ENCODE data around the gene KLHL41. TPM values are rescaled to one million over a fixed set of nuclear protein-coding genes. Genes with fewer than 3 reads are reported as not detected.
A peak's percentile ranks its signal among the peaks of the same experiment; 100 is the strongest.

The KLHL41 gene
- polyA plus RNA-seq, 1 donor (not counting 4 experiments of a cell fraction or from before 2014, with no cell fraction given), result 0.24 TPM

DNA sequence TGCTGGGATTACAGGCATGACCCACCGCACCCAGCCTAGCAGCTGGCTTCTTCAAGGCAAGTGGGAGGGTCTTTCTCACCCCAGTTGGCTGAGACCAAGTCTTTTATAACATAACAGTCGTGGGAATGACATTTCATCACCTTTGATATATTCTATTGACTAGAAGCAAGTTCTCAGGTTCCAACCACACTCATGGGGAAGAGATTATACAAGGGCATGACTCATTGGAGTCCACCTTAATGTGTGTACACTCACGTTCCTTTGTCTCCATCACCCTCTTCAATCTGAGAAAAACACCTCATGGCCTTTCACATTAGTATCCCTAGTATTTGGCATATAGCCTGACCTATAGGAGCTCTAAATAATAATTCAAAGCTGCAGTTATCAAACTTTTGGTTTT, 33.0 kb upstream of the KLHL41 start:
- FAIRE-seq (no peak), DNase-seq (ENCODE audit: low read depth, low spot score) (no peak)
- Histone ChIP-seq H3K27me3 (ENCODE audit: control insufficient read depth, extremely low read depth, insufficient read depth, low read length) (no peaks in the 10 kb centered on the region), H3K27ac (ENCODE audit: control insufficient read depth, insufficient read depth, low read length) (no peak overlapping the region), H3K4me3 (ENCODE audit: control insufficient read depth in 2 of 3, extremely low read depth in 1 of 3, insufficient read depth in 2 of 3, low read depth in 1 of 3, low read length in 3 of 3) (no peak overlapping the region), H3K9ac (ENCODE audit: control insufficient read depth, extremely low read depth, insufficient read depth, low read length) (no peak overlapping the region), H3K79me2 (ENCODE audit: control insufficient read depth, insufficient read depth, low read length) (no peaks in the 10 kb centered on the region), H3K36me3 (ENCODE audit: control insufficient read depth in 2 of 2, extremely low read depth in 1 of 2, insufficient read depth in 2 of 2, low read length in 2 of 2) (no peaks in the 10 kb centered on the region), H3K4me1 (ENCODE audit: control insufficient read depth, extremely low read depth, insufficient read depth, low read length) (peaks cover 6% of the 10 kb centered on the region), H2AFZ (ENCODE audit: control insufficient read depth, low read length) (no peak overlapping the region), H3K9me3 (ENCODE audit: control insufficient read depth, low read depth, low read length) (no peaks in the 10 kb centered on the region), H4K20me1 (ENCODE audit: control insufficient read depth, extremely low read depth, insufficient read depth, low read length) (no peaks in the 10 kb centered on the region), H3K9me1 (ENCODE audit: control insufficient read depth, extremely low read depth, insufficient read depth, low read length) (no peaks in the 10 kb centered on the region), H3K4me2 (ENCODE audit: control insufficient read depth, extremely low read depth, insufficient read depth, low read depth, low read length) (no peak overlapping the region)
- dilution Hi-C loops (cut with MboI; ENCODE audit: extremely low pct_ligation_motif_present, low sequenced_read_pairs), result no loop called here
- TF ChIP-seq, protein P1, sequence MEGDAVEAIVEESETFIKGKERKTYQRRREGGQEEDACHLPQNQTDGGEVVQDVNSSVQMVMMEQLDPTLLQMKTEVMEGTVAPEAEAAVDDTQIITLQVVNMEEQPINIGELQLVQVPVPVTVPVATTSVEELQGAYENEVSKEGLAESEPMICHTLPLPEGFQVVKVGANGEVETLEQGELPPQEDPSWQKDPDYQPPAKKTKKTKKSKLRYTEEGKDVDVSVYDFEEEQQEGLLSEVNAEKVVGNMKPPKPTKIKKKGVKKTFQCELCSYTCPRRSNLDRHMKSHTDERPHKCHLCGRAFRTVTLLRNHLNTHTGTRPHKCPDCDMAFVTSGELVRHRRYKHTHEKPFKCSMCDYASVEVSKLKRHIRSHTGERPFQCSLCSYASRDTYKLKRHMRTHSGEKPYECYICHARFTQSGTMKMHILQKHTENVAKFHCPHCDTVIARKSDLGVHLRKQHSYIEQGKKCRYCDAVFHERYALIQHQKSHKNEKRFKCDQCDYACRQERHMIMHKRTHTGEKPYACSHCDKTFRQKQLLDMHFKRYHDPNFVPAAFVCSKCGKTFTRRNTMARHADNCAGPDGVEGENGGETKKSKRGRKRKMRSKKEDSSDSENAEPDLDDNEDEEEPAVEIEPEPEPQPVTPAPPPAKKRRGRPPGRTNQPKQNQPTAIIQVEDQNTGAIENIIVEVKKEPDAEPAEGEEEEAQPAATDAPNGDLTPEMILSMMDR (optimal IDR thresholded peaks at IDR 0.05 in 1 of 3, IDR thresholded peaks at IDR 0.05 in 1 of 3, conservative IDR thresholded peaks at IDR 0.05 in 1 of 3; ENCODE audit: extremely low read depth in 1 of 3, insufficient read depth in 2 of 3, low read length in 3 of 3), result no peak
- TF ChIP-seq EZH2 (IDR thresholded peaks at IDR 0.05; ENCODE audit: low read length), result no peak

DNA sequence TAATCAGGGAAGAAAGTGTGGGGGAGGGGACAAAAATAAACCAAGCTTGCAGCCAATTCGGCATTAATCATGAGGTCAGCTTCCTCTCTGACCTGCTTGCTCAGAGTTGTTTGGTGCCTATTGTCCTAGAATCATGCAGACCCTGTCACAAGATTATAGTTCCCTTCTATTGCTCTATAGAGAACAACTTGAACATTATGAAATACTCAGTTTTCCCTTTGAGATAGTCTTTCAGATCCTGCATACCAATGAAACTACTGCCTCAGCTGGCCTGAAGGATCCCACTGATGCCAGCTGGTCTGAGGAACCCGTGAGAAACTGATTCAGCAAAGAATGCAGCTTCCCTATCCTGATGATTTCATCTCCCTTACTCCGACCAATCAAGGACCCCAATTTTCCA, 31.2 kb upstream of the KLHL41 start:
- dilution Hi-C loops (cut with MboI; ENCODE audit: extremely low pct_ligation_motif_present, low sequenced_read_pairs), result no loop called here
- TF ChIP-seq, protein P1 (optimal IDR thresholded peaks at IDR 0.05 in 1 of 3, IDR thresholded peaks at IDR 0.05 in 1 of 3, conservative IDR thresholded peaks at IDR 0.05 in 1 of 3; ENCODE audit: extremely low read depth in 1 of 3, insufficient read depth in 2 of 3, low read length in 3 of 3), result no peak
- TF ChIP-seq EZH2 (IDR thresholded peaks at IDR 0.05; ENCODE audit: low read length), result no peak
- DNase-seq (ENCODE audit: low read depth, low spot score) (no peak), FAIRE-seq (no peak)
- no peaks in the 10 kb centered on the region for H3K79me2 ChIP-seq (ENCODE audit: control insufficient read depth, insufficient read depth, low read length)
- no peak overlapping the region for H3K4me2 ChIP-seq (ENCODE audit: control insufficient read depth, extremely low read depth, insufficient read depth, low read depth, low read length)
- H3K4me3 ChIP-seq (ENCODE audit: control insufficient read depth in 2 of 3, extremely low read depth in 1 of 3, insufficient read depth in 2 of 3, low read depth in 1 of 3, low read length in 3 of 3), result no peak overlapping the region
- peaks cover 6% of the 10 kb centered on the region for H3K4me1 ChIP-seq (ENCODE audit: control insufficient read depth, extremely low read depth, insufficient read depth, low read length)
- no peaks in the 10 kb centered on the region for H4K20me1 ChIP-seq (ENCODE audit: control insufficient read depth, extremely low read depth, insufficient read depth, low read length)
- H3K27ac ChIP-seq (ENCODE audit: control insufficient read depth, insufficient read depth, low read length), result no peak overlapping the region
- no peaks in the 10 kb centered on the region for H3K9me1 ChIP-seq (ENCODE audit: control insufficient read depth, extremely low read depth, insufficient read depth, low read length)
- H3K9ac ChIP-seq (ENCODE audit: control insufficient read depth, extremely low read depth, insufficient read depth, low read length), result no peak overlapping the region
- no peaks in the 10 kb centered on the region for H3K9me3 ChIP-seq (ENCODE audit: control insufficient read depth, low read depth, low read length)
- H2AFZ ChIP-seq (ENCODE audit: control insufficient read depth, low read length), result peak overlapping the region; percentile 99
- H3K27me3 ChIP-seq (ENCODE audit: control insufficient read depth, extremely low read depth, insufficient read depth, low read length), result no peaks in the 10 kb centered on the region
- no peaks in the 10 kb centered on the region for H3K36me3 ChIP-seq (ENCODE audit: control insufficient read depth in 2 of 2, extremely low read depth in 1 of 2, insufficient read depth in 2 of 2, low read length in 2 of 2)
